ENCODE data around the gene MPND.
"Not testable (repeated sequence)": the region's sequence is repeated elsewhere in the genome, so short reads cannot be mapped to it uniquely, and the experiment has no call there.

Gene MPND

DNA sequence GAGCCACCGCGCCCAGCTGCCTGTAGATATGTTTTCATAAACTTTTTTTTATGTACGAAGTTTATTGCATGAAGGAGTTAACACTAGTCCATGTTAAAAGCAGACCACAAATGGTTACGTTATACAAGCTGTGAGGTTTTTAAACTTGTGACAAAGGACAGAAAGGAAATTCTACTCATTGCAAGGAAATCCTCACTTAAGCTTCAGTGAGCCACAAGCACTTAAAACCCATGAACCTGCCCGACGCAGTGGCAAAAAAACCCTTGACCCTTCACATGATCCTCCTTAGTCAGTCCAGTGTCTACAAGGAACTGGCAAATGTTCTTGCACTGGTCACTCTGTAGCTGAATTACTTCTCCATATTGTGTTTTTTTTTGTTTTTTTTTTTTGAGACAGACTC, 4.2 kb downstream of the MPND start:
- no peaks in the 10 kb centered on the region for H3K9me3 Mint-ChIP-seq
- CTCF ChIA-PET = interaction anchor here (1.4 kb wide), 1 partner anchor 81 kb away, joined by 5 read pairs; no protein-coding TSS in a partner anchor
- no peak overlapping the region for H3K4me3 Mint-ChIP-seq
- peaks cover 20% of the 10 kb centered on the region for H3K4me1 Mint-ChIP-seq
- peak overlapping the region; percentile 24 for H3K27ac Mint-ChIP-seq
- H3K27me3 Mint-ChIP-seq = no peaks in the 10 kb centered on the region
- no peak for DNase-seq
- H3K36me3 Mint-ChIP-seq = peaks cover 16% of the 10 kb centered on the region

DNA sequence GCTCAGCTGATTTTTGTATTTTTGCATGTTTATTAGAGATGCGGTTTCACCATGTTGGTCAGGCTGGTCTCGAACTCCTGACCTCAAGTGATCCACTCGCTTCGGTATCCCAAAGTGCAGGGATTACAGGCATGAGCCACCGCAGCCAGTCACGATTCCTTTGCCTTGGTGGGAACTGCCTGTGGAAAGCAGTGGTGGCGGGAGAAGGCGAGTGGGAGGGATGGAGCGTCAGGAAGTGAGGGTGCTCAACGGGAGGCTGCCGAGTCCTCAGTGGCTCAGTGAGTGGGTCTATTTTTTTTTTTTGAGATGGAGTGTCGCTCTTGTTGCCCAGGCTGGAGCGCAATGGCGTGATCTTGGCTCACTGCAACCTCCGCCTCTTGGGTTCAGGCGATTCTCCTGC, 5.9 kb downstream of the MPND start:
- Mint-ChIP-seq H3K4me1 (peaks cover 11% of the 10 kb centered on the region), H3K27ac (peak overlapping the region; percentile 69), H3K36me3 (peaks cover 17% of the 10 kb centered on the region)
- not testable (repeated sequence) for H3K4me3 Mint-ChIP-seq, DNase-seq, H3K27me3 Mint-ChIP-seq, H3K9me3 Mint-ChIP-seq
- CTCF ChIA-PET = interaction anchor here (1.0 kb wide), 1 partner anchor 119 kb away, joined by 3 read pairs; no protein-coding TSS in a partner anchor

DNA sequence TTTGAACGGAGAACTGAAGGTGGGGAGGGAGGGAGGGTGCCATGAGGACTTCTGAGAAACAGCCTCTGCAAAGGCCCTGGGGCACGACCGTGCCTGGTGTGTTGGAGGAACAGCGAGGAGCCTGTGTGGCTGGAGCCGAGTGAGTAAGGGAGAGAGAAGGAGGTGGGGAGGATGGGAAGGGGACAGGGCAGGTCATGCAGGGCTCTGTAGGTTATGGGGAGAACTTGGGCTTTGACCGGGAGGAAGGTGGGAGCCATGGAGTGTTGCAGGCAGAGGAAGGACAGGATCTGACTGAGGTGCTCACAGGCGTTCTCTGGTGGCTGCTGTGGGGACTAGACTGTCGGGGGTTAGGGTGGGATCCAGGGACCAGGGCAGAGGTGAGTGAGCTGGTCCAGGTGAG, 6.7 kb downstream of the MPND start:
- Mint-ChIP-seq H3K4me3 (no peak overlapping the region), H3K9me3 (no peaks in the 10 kb centered on the region), H3K27me3 (no peaks in the 10 kb centered on the region), H3K36me3 (peaks cover 17% of the 10 kb centered on the region), H3K27ac (peak overlapping the region; percentile 65), H3K4me1 (peaks cover 9% of the 10 kb centered on the region)
- CTCF ChIA-PET = interaction anchor here (1.0 to 1.1 kb wide), 2 partner anchors 83 to 119 kb away, joined by 3 to 4 read pairs; no protein-coding TSS in a partner anchor
- no peak for DNase-seq

DNA sequence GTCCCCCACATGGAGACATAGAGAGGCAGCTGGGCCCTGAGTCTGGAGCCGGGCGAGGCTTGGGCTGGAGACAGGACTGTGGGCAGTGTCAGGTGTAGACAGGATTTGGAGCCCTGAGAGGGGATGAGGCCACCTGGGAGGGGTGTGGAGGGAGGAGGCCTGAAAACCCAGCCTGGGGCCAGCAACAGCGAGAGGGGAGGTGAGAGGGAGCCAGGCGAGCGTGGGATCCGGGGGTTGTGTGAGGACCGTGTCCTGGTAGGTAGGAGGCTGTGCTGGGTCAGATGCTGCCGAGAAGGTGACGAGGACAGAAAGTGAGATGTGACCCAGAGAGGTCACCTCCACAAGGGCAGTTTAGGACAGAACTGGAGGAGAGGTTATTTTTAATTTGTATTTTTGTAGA, 7.4 kb downstream of the MPND start:
- Mint-ChIP-seq H3K4me3 (no peak overlapping the region), H3K36me3 (peaks cover 13% of the 10 kb centered on the region), H3K27ac (no peak overlapping the region), H3K4me1 (peaks cover 5% of the 10 kb centered on the region), H3K9me3 (no peaks in the 10 kb centered on the region), H3K27me3 (no peaks in the 10 kb centered on the region)
- DNase-seq = no peak
- CTCF ChIA-PET = interaction anchor here (1.1 kb wide), 1 partner anchor 84 kb away, joined by 4 read pairs; no protein-coding TSS in a partner anchor

DNA sequence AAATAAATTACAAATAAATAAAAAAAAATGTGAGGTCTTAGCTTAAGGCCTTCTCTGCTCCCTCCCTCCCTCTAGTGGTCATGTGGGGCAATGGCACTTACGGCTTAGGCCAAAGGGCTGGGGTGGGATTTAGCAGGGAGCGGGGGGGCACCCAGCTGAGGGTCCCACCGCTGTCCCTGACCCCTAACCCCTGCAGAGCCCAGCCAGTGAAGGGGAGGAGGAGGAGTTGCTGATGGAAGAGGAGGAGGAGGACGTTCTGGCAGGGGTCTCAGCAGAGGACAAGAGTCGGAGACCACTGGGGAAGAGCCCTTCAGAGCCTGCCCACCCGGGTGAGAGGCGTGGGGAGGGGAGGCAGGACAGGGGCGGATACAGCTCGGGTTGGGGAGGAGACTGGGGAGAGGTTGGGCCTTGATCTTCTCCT, 9.3 kb downstream of the MPND start:
- DNase-seq = peak; percentile 70
- H3K4me1 Mint-ChIP-seq = peaks cover 2% of the 10 kb centered on the region
- H3K36me3 Mint-ChIP-seq = peaks cover 13% of the 10 kb centered on the region
- peaks cover 2% of the 10 kb centered on the region for H3K27me3 Mint-ChIP-seq
- CTCF ChIA-PET = interaction anchor here (0.6 to 4.9 kb wide), 22 partner anchors 9 to 120 kb away, joined by 3 to 72 read pairs (median 4); partner anchors contain the start of genes CHAF1A, MPND and SH3GL1
- no peak overlapping the region for H3K27ac Mint-ChIP-seq
- no peak overlapping the region for H3K4me3 Mint-ChIP-seq
- H3K9me3 Mint-ChIP-seq = no peaks in the 10 kb centered on the region

DNA sequence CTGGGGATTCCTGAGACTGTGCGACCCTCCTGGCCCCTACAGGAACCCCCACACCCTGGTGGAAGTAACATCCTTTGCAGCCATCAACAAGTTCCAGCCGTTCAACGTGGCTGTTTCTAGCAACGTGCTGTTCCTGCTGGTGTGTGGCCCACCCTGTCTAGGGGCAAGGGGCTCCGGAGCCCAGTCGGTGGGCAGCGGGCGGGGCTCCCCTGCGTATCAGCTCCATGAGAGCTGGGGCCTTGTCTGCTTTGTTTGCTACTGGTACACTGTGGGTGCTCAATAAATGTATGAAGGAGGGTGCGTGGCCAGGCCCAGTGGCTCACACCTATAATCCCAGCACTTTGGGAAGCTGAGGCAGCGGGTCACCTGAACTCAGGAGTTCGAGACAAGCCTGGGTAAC, 10.9 kb downstream of the MPND start:
- H3K4me3 Mint-ChIP-seq = no peak overlapping the region
- H3K27ac Mint-ChIP-seq = peak overlapping the region; percentile 58
- no peaks in the 10 kb centered on the region for H3K9me3 Mint-ChIP-seq
- H3K4me1 Mint-ChIP-seq = peaks cover 2% of the 10 kb centered on the region
- CTCF ChIA-PET = interaction anchor here (1.4 to 4.9 kb wide), 3 partner anchors 15 to 87 kb away, joined by 3 to 72 read pairs (median 4); no protein-coding TSS in a partner anchor
- peaks cover 4% of the 10 kb centered on the region for H3K27me3 Mint-ChIP-seq
- peaks cover 14% of the 10 kb centered on the region for H3K36me3 Mint-ChIP-seq
- no peak for DNase-seq

DNA sequence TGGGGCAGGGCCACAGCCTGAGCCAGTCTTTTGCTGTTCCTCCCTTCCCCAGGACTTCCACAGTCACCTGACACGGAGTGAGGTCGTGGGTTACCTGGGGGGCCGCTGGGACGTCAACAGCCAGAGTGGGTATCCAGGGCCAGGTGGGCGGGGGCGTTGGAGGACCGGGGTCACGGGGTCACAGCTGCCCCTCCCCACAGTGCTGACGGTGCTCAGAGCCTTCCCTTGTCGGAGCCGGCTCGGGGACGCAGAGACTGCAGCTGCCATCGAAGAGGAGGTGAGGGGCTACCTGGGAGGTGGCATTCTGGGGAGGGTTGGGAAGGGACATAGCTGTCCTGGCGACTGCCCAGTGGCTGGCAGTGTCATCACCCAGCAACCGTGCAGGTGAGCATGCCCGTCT, 11.5 kb downstream of the MPND start:
- CTCF ChIA-PET = interaction anchor here (4.9 kb wide), 1 partner anchor 88 kb away, joined by 72 read pairs; no protein-coding TSS in a partner anchor
- H3K27ac Mint-ChIP-seq = no peak overlapping the region
- no peak overlapping the region for H3K4me3 Mint-ChIP-seq
- no peaks in the 10 kb centered on the region for H3K9me3 Mint-ChIP-seq
- peaks cover 14% of the 10 kb centered on the region for H3K36me3 Mint-ChIP-seq
- H3K27me3 Mint-ChIP-seq = peaks cover 4% of the 10 kb centered on the region
- no peak for DNase-seq
- no peaks in the 10 kb centered on the region for H3K4me1 Mint-ChIP-seq

DNA sequence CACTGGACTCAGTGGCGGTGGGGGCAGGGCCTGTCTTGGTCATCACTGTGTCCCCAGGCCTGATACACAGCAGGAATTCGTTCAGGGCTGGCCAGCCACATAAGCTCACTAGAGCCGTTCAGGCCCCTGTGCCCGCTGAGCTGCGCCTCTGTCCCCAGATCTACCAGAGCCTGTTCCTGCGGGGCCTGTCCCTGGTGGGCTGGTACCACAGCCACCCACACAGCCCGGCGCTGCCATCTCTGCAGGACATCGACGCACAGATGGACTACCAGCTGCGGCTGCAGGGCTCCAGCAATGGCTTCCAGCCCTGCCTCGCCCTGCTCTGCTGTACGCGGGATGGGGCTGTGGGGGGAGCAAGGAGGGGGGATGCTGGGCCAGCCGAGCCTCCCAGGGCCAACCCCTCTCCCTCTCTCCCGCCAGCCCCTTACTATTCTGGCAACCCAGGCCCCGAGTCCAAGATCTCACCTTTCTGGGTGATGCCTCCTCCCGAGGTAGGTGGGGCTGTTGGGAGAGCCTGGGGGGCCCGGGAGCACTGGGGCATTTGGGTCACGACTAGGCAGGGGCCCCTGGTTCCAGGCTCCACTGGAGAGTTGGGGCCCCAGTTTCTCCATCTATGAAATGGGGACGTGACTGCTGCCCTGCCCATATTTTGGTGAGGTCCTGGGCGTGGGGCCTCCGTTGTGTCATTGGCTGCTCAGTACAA, 13.9 kb downstream of the MPND start:
- peaks cover 4% of the 10 kb centered on the region for H3K27me3 Mint-ChIP-seq
- H3K27ac Mint-ChIP-seq = no peak overlapping the region
- no peak overlapping the region for H3K4me3 Mint-ChIP-seq
- H3K4me1 Mint-ChIP-seq = no peaks in the 10 kb centered on the region
- CTCF ChIA-PET = interaction anchor here (3.0 kb wide), 1 partner anchor 90 kb away, joined by 16 read pairs; no protein-coding TSS in a partner anchor
- H3K9me3 Mint-ChIP-seq = no peaks in the 10 kb centered on the region
- DNase-seq = no peak
- peaks cover 23% of the 10 kb centered on the region for H3K36me3 Mint-ChIP-seq

DNA sequence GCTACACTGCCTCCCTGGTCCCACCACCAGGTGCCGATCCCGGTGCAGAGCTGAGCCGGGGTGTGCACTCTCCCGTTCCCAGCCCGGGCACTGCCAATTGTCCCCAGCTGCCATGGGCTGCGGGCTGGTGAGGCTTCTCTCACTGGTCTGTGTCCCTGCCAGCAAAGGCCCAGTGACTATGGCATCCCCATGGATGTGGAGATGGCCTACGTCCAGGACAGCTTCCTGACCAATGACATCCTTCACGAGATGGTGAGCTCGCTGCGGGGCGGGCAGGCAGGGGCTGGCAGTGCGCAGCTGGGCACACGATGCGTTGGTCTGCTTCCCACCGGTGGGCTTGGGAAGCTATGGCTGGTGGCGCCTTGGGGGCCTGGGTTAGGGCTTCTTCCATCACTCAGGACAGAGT, 14.6 kb downstream of the MPND start:
- Mint-ChIP-seq H3K27ac (no peak overlapping the region), H3K4me3 (no peak overlapping the region), H3K36me3 (peaks cover 22% of the 10 kb centered on the region), H3K9me3 (no peaks in the 10 kb centered on the region), H3K27me3 (peaks cover 4% of the 10 kb centered on the region), H3K4me1 (no peaks in the 10 kb centered on the region)
- DNase-seq = no peak
- CTCF ChIA-PET = interaction anchor here (3.0 kb wide), 1 partner anchor 90 kb away, joined by 16 read pairs; no protein-coding TSS in a partner anchor

DNA sequence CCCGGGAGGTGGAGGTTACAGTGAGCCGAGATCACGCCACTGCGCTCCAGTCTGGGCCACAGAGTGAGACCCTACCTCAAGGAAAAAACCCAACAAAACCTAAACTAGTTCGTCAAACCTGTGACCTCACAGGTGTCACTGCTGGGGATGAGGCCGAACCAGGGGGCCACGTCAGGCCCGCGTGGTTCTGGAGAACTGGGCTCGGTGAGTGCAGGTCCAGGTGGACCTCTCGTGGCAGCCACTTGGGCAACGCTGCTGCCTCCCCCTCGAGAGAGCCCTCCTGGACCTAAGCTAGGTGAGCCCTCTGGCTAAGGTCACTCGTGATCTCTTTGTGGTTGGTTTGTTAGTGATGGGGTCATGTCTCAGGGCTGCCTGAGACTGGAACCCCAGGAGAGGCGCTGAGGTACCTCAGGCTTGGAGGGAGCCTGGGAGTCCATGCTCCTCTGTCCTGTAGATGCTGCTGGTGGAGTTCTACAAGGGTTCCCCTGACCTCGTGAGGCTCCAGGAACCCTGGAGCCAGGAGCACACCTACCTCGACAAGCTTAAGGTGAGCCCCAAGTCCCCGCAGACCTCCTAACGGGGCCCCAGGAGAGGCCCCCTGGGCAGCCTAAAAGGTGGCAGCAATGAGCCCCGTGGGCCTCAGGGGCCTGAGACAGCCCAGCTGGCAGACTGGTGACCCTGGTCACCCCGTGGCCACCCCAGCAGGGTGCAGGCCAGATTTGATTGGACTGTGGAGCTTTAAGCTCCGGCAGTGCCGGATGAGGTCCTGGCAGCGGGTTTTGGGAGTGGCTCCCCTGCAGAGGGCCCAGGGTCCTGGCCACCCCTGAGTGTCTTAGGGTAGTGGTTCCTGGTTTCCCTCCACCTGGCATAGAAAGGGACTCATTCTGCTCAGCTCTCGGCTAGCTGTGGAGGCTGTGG, 15.6 kb downstream of the MPND start:
- CTCF ChIA-PET = interaction anchor here (0.8 to 3.0 kb wide), 2 partner anchors 41 to 92 kb away, joined by 3 to 16 read pairs; partner anchors contain the start of gene SH3GL1
- DNase-seq = no peak
- peaks cover 24% of the 10 kb centered on the region for H3K36me3 Mint-ChIP-seq
- H3K27me3 Mint-ChIP-seq = peaks cover 4% of the 10 kb centered on the region
- no peak overlapping the region for H3K4me3 Mint-ChIP-seq
- peak overlapping the region; percentile 79 for H3K27ac Mint-ChIP-seq
- no peaks in the 10 kb centered on the region for H3K9me3 Mint-ChIP-seq
- H3K4me1 Mint-ChIP-seq = no peaks in the 10 kb centered on the region

DNA sequence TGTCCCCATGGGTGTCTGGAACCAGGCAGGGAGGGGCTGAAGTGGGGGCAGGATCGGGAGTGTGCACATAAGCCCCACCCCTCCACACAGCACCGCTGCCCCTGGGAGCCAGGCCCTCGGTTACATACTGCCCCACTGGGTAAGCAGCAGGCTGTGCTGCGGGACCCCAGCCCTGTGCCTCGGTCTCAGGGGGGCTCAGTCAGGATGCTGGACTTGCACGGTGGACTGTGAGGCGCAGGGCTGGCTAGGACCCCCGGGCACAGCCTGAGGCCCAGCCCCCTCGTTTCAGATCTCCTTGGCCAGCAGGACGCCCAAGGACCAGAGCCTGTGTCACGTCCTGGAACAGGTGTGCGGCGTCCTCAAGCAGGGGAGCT, 16.3 kb downstream of the MPND start:
- Mint-ChIP-seq H3K9me3 (no peaks in the 10 kb centered on the region), H3K4me1 (no peaks in the 10 kb centered on the region), H3K27ac (no peak overlapping the region), H3K36me3 (peaks cover 25% of the 10 kb centered on the region), H3K4me3 (no peak overlapping the region), H3K27me3 (peaks cover 4% of the 10 kb centered on the region)
- no peak for DNase-seq
- CTCF ChIA-PET = interaction anchor here (0.8 kb wide), 1 partner anchor 41 kb away, joined by 3 read pairs; the partner anchor contains the start of gene SH3GL1

DNA sequence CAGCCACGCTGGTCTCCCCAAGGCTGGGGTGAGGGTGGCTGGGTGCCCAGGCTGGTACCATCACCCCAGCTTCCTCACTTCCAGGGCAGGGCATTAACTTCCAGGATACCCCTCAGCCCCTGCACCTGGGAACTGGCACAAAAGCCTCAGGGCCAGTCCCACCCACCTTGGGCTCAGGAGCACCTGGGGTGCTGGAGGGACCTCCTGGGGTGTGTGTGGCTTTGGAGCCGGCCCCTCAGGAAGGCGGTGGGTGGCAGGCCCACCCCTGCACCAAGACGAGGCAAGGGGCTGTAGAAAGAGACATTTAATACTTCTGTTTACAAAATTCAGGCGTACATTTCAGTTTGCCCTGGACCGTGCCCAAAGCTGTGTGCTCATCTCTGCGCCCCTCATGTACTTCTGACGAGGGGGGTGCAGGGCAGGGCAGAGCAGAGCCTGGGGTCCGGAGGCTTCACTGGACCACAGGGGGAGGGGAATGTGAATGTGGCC, 16.8 kb downstream of the MPND start:
- peak overlapping the region; percentile 69 for H3K27ac Mint-ChIP-seq
- CTCF ChIA-PET = no interaction called here
- DNase-seq = no peak
- H3K27me3 Mint-ChIP-seq = peaks cover 4% of the 10 kb centered on the region
- H3K36me3 Mint-ChIP-seq = peaks cover 28% of the 10 kb centered on the region
- H3K4me3 Mint-ChIP-seq = no peak overlapping the region
- no peaks in the 10 kb centered on the region for H3K4me1 Mint-ChIP-seq
- no peaks in the 10 kb centered on the region for H3K9me3 Mint-ChIP-seq

DNA sequence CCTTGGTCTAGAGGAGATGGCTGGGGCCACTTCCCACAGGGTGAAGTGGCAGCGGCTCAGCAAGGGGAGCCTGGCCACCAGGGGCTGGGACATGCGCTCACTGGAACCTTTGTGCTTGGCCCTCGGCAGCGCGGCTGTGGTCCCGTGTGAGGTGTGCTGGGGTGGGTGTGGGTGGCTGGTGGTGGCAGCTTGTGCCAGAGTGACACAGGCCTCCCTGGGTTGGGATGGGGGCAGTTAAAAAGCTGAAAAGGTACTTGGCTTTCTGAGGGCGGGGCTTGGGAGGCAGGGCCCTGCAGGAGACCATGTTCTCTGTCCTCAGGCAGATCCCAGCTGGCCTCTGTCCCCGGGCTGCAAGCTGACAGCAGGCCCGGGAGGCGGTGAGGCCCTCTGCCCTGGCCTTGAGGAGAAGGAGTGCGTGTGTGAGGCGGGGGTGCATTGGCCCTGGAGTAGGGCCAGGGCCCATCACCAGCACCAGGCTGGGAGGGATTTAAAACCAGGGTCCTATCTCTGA, 17.3 kb downstream of the MPND start:
- peaks cover 4% of the 10 kb centered on the region for H3K27me3 Mint-ChIP-seq
- no peaks in the 10 kb centered on the region for H3K9me3 Mint-ChIP-seq
- CTCF ChIA-PET = interaction anchor here (0.5 to 1.2 kb wide), 2 partner anchors 8 to 16 kb away, joined by 3 to 5 read pairs; no protein-coding TSS in a partner anchor
- no peak overlapping the region for H3K4me3 Mint-ChIP-seq
- no peaks in the 10 kb centered on the region for H3K4me1 Mint-ChIP-seq
- H3K36me3 Mint-ChIP-seq = peaks cover 28% of the 10 kb centered on the region
- DNase-seq = no peak
- H3K27ac Mint-ChIP-seq = peak overlapping the region; percentile 69

All from activated naive CD4-positive, alpha-beta T cell treated with anti-CD3 and anti-CD28 coated beads, Interleukin-2, amount 10 ng/mL, durations not matched to agents 7 days and 5 days (primary cell).